Measurements from ENCODE around the gene HCFC1R1. TPM values are rescaled to one million over a fixed set of nuclear protein-coding genes. Genes with fewer than 3 reads are reported as not detected.

Gene HCFC1R1
- total RNA-seq, 1 experiment from 2014 or later: 20.4 TPM

GRCh38 chr16:3047387-3047720, 23.6 kb upstream of the HCFC1R1 start:
- Mint-ChIP-seq H3K36me3 (ENCODE audit: insufficient read depth, unreplicated experiment) (no peaks in the 10 kb centered on the region), H3K4me1 (ENCODE audit: insufficient read depth, unreplicated experiment) (no peaks in the 10 kb centered on the region), H3K9me3 (ENCODE audit: unreplicated experiment) (no peaks in the 10 kb centered on the region), H3K27me3 (ENCODE audit: insufficient read depth, unreplicated experiment) (peaks cover 58% of the 10 kb centered on the region), H3K27ac (ENCODE audit: low read depth, unreplicated experiment) (no peak overlapping the region), H3K4me3 (ENCODE audit: unreplicated experiment) (no peak overlapping the region)
- BruUV-seq (replicated peaks): no TSS peak
- TF ChIP-seq CTCF (IDR thresholded peaks at IDR 0.05; ENCODE audit: unreplicated experiment): no peak
- intact Hi-C loops (cut with micrococcal nuclease): no loop called here
- no peak for DNase-seq (ENCODE audit: unreplicated experiment)
- POLR2A ChIA-PET: interaction anchor here (0.9 to 3.0 kb wide), 4 partner anchors 9 to 26 kb away, joined by 3 to 7 read pairs (median 5); no protein-coding TSS in a partner anchor
- CTCF ChIA-PET: interaction anchor here (0.6 to 5.8 kb wide), 6 partner anchors 9 to 82 kb away, joined by 3 to 51 read pairs (median 5); no protein-coding TSS in a partner anchor

GRCh38 chr16:3046641-3047386, 23.1 kb upstream of the HCFC1R1 start:
- no TSS peak for BruUV-seq (replicated peaks)
- no peak for DNase-seq (ENCODE audit: unreplicated experiment)
- H3K36me3 Mint-ChIP-seq (ENCODE audit: insufficient read depth, unreplicated experiment): no peaks in the 10 kb centered on the region
- peaks cover 53% of the 10 kb centered on the region for H3K27me3 Mint-ChIP-seq (ENCODE audit: insufficient read depth, unreplicated experiment)
- H3K9me3 Mint-ChIP-seq (ENCODE audit: unreplicated experiment): no peaks in the 10 kb centered on the region
- CTCF ChIA-PET: interaction anchor here (0.6 to 5.8 kb wide), 5 partner anchors 10 to 81 kb away, joined by 3 to 51 read pairs (median 4); no protein-coding TSS in a partner anchor
- POLR2A ChIA-PET: interaction anchor here (1.8 to 3.0 kb wide), 2 partner anchors 16 to 26 kb away, joined by 7 read pairs; no protein-coding TSS in a partner anchor
- H3K27ac Mint-ChIP-seq (ENCODE audit: low read depth, unreplicated experiment): no peak overlapping the region
- no peaks in the 10 kb centered on the region for H3K4me1 Mint-ChIP-seq (ENCODE audit: insufficient read depth, unreplicated experiment)
- TF ChIP-seq CTCF (IDR thresholded peaks at IDR 0.05; ENCODE audit: unreplicated experiment): no peak
- peak overlapping the region; percentile 43 for H3K4me3 Mint-ChIP-seq (ENCODE audit: unreplicated experiment)
- intact Hi-C loops (cut with micrococcal nuclease): no loop called here

- CTCF ChIA-PET: interaction anchor here (1.8 kb wide), 1 partner anchor 12 kb away, joined by 4 read pairs; no protein-coding TSS in a partner anchor
- intact Hi-C loops (cut with micrococcal nuclease): no loop called here
- Mint-ChIP-seq H3K27ac (ENCODE audit: low read depth, unreplicated experiment) (no peak within 1 kb of the TSS), H3K36me3 (ENCODE audit: insufficient read depth, unreplicated experiment) (no peaks in the 10 kb centered on the region), H3K27me3 (ENCODE audit: insufficient read depth, unreplicated experiment) (peaks cover 48% of the 10 kb centered on the region), H3K4me1 (ENCODE audit: insufficient read depth, unreplicated experiment) (no peaks in the 10 kb centered on the region), H3K9me3 (ENCODE audit: unreplicated experiment) (no peaks in the 10 kb centered on the region), H3K4me3 (ENCODE audit: unreplicated experiment) (peak within 1 kb of the TSS; percentile 43)
- no peak for TF ChIP-seq CTCF (IDR thresholded peaks at IDR 0.05; ENCODE audit: unreplicated experiment)
- DNase-seq (ENCODE audit: unreplicated experiment): no peak
- POLR2A ChIA-PET: interaction anchor here (0.7 to 0.9 kb wide), 3 partner anchors 12 to 89 kb away, joined by 3 to 4 read pairs (median 3); partner anchors contain the start of gene ZNF213
- no TSS peak for BruUV-seq (replicated peaks)
Measured at GRCh38 chr16:3045758-3046640, 22.3 kb upstream of the HCFC1R1 start, which contains the start of gene MMP25. Gene MMP25, plus strand, starts transcription at chr16:3046561. Its CDS starts 357 bp downstream, at chr16:3046918.

- no peaks in the 10 kb centered on the region for H3K4me1 Mint-ChIP-seq (ENCODE audit: insufficient read depth, unreplicated experiment)
- BruUV-seq (replicated peaks): no TSS peak
- intact Hi-C loops (cut with micrococcal nuclease): no loop called here
- H3K27me3 Mint-ChIP-seq (ENCODE audit: insufficient read depth, unreplicated experiment): peaks cover 38% of the 10 kb centered on the region
- no peak overlapping the region for H3K27ac Mint-ChIP-seq (ENCODE audit: low read depth, unreplicated experiment)
- CTCF ChIA-PET: interaction anchor here (0.7 kb wide), 1 partner anchor 1512 kb away, joined by 6 read pairs; the partner anchor contains the start of gene C16orf96
- TF ChIP-seq CTCF (IDR thresholded peaks at IDR 0.05; ENCODE audit: unreplicated experiment): no peak
- no peak for DNase-seq (ENCODE audit: unreplicated experiment)
- H3K9me3 Mint-ChIP-seq (ENCODE audit: unreplicated experiment): no peaks in the 10 kb centered on the region
- no peaks in the 10 kb centered on the region for H3K36me3 Mint-ChIP-seq (ENCODE audit: insufficient read depth, unreplicated experiment)
- POLR2A ChIA-PET: no interaction called here
- H3K4me3 Mint-ChIP-seq (ENCODE audit: unreplicated experiment): peak overlapping the region; percentile 3
Measured at GRCh38 chr16:3044708-3045107, 21.0 kb upstream of the HCFC1R1 start.
